ENCODE results near the gene GPX3. TPM values are rescaled to one million over a fixed set of nuclear protein-coding genes. Genes with fewer than 3 reads are reported as not detected.
A peak's percentile ranks its signal among the peaks of the same experiment; 100 is the strongest.

Gene GPX3
- total and polyA plus RNA-seq, 2 of the 13 experiments (the other 11 are each of a cell fraction or from before 2014, with no cell fraction given) = 33.8 to 1,892 TPM

DNA sequence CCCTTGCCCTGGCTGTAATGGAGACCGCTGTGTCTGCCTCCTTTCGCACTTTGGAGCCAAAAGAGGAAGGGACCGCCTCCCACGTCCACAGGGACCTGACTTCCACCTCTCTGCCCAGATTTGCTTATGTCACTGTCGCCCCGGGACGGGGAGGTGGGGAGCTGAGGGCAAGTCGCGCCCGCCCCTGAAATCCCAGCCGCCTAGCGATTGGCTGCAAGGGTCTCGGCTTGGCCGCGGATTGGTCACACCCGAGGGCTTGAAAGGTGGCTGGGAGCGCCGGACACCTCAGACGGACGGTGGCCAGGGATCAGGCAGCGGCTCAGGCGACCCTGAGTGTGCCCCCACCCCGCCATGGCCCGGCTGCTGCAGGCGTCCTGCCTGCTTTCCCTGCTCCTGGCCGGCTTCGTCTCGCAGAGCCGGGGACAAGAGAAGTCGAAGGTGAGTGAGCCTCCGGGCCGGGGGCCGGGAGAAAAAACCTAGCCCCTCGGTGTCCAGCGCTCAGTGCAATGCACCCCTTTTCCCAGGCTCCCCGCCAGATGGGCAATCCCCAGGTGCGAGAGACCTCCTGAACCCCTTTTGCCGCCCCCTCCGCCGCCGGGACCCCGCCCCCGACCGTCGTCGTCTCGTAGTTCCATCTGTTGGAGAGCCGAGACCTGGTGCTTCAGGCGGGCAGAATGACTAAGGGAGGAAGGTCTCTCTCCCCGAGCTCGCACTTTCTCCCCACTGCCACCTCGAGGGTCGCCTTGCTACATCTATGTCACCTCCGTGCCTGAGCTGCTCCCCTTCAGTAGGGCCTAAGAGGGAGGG lies at the start of gene GPX3 (continued):
- TF ChIP-seq GZF1 (CRISPR knock-in tag; IDR thresholded peaks at IDR 0.05) (no peak), ZNF878 (CRISPR knock-in tag; IDR thresholded peaks at IDR 0.05) (no peak; the same call in 1 of the 2 replicates), FOXP1 (IDR thresholded peaks at IDR 0.05) (no peak), FOXP1 (CRISPR knock-in tag; IDR thresholded peaks at IDR 0.05) (no peak), MAF1 (CRISPR knock-in tag; IDR thresholded peaks at IDR 0.05; ENCODE audit: borderline replicate concordance) (no peak), ZNF34 (CRISPR knock-in tag; IDR thresholded peaks at IDR 0.05; ENCODE audit: borderline replicate concordance) (no peak), ARNTL (CRISPR knock-in tag; IDR thresholded peaks at IDR 0.05) (peak; percentile 54; the same call in 1 of the 2 replicates), PHF5A (CRISPR knock-in tag; IDR thresholded peaks at IDR 0.05; ENCODE audit: low read depth, unreplicated experiment) (no peak), ZNF598 (CRISPR knock-in tag; IDR thresholded peaks at IDR 0.05; ENCODE audit: borderline replicate concordance) (0 out of 2 replicates have a peak, but pooled peaks have one; percentile 18), ZNF777 (CRISPR knock-in tag; IDR thresholded peaks at IDR 0.05) (peak; percentile 83), MTF2 (CRISPR knock-in tag; IDR thresholded peaks at IDR 0.05; ENCODE audit: borderline replicate concordance) (0 out of 2 replicates have a peak, but pooled peaks have one; percentile 19), SIX1 (CRISPR knock-in tag; IDR thresholded peaks at IDR 0.05; ENCODE audit: borderline replicate concordance) (no peak; the same call in none of the 2 replicates), GLI4 (CRISPR knock-in tag; IDR thresholded peaks at IDR 0.05; ENCODE audit: borderline replicate concordance) (no peak), ZNF337 (CRISPR knock-in tag; IDR thresholded peaks at IDR 0.05; ENCODE audit: borderline replicate concordance, low read depth) (no peak), TSC22D2 (CRISPR knock-in tag; IDR thresholded peaks at IDR 0.05; ENCODE audit: borderline replicate concordance) (0 out of 2 replicates have a peak, but pooled peaks have one; percentile 57), ZNF383 (CRISPR knock-in tag; IDR thresholded peaks at IDR 0.05; ENCODE audit: borderline replicate concordance) (no peak), SOX6 (IDR thresholded peaks at IDR 0.05) (no peak), SOX6 (CRISPR knock-in tag; IDR thresholded peaks at IDR 0.05) (0 out of 2 replicates have a peak, but pooled peaks have one; percentile 31), SP2 (CRISPR knock-in tag; IDR thresholded peaks at IDR 0.05) (peak; percentile 90), ATF7-NPFF (CRISPR knock-in tag; IDR thresholded peaks at IDR 0.05; ENCODE audit: low read depth) (peak; percentile 91; the same call in 1 of the 2 replicates)
- TF ChIP-seq, protein P1, sequence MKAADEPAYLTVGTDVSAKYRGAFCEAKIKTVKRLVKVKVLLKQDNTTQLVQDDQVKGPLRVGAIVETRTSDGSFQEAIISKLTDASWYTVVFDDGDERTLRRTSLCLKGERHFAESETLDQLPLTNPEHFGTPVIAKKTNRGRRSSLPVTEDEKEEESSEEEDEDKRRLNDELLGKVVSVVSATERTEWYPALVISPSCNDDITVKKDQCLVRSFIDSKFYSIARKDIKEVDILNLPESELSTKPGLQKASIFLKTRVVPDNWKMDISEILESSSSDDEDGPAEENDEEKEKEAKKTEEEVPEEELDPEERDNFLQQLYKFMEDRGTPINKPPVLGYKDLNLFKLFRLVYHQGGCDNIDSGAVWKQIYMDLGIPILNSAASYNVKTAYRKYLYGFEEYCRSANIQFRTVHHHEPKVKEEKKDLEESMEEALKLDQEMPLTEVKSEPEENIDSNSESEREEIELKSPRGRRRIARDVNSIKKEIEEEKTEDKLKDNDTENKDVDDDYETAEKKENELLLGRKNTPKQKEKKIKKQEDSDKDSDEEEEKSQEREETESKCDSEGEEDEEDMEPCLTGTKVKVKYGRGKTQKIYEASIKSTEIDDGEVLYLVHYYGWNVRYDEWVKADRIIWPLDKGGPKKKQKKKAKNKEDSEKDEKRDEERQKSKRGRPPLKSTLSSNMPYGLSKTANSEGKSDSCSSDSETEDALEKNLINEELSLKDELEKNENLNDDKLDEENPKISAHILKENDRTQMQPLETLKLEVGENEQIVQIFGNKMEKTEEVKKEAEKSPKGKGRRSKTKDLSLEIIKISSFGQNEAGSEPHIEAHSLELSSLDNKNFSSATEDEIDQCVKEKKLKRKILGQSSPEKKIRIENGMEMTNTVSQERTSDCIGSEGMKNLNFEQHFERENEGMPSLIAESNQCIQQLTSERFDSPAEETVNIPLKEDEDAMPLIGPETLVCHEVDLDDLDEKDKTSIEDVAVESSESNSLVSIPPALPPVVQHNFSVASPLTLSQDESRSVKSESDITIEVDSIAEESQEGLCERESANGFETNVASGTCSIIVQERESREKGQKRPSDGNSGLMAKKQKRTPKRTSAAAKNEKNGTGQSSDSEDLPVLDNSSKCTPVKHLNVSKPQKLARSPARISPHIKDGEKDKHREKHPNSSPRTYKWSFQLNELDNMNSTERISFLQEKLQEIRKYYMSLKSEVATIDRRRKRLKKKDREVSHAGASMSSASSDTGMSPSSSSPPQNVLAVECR (CRISPR knock-in tag; IDR thresholded peaks at IDR 0.05; ENCODE audit: borderline replicate concordance) = peak; percentile 88
- TF ChIP-seq, protein P2, sequence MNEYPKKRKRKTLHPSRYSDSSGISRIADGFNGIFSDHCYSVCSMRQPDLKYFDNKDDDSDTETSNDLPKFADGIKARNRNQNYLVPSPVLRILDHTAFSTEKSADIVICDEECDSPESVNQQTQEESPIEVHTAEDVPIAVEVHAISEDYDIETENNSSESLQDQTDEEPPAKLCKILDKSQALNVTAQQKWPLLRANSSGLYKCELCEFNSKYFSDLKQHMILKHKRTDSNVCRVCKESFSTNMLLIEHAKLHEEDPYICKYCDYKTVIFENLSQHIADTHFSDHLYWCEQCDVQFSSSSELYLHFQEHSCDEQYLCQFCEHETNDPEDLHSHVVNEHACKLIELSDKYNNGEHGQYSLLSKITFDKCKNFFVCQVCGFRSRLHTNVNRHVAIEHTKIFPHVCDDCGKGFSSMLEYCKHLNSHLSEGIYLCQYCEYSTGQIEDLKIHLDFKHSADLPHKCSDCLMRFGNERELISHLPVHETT (CRISPR knock-in tag; conservative IDR thresholded peaks at IDR 0.05) = 0 out of 2 replicates have a peak, but pooled peaks have one; percentile 53
- TF ChIP-seq, protein P3, sequence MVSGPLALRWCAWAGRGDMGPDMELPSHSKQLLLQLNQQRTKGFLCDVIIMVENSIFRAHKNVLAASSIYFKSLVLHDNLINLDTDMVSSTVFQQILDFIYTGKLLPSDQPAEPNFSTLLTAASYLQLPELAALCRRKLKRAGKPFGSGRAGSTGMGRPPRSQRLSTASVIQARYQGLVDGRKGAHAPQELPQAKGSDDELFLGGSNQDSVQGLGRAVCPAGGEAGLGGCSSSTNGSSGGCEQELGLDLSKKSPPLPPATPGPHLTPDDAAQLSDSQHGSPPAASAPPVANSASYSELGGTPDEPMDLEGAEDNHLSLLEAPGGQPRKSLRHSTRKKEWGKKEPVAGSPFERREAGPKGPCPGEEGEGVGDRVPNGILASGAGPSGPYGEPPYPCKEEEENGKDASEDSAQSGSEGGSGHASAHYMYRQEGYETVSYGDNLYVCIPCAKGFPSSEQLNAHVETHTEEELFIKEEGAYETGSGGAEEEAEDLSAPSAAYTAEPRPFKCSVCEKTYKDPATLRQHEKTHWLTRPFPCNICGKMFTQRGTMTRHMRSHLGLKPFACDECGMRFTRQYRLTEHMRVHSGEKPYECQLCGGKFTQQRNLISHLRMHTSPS (CRISPR knock-in tag; IDR thresholded peaks at IDR 0.05; ENCODE audit: low read depth) = 0 out of 2 replicates have a peak, but pooled peaks have one; percentile 20
